Astrocyte of the spinal cord (primary cell): Measurements from ENCODE around the gene MORN1.

Experiments used
- DNase-seq: peaks from one replicate; pipeline ENCODE4 v3.0.0; 2011; ENCODE audit warnings: low read depth, low spot score
- H3K4me3 ChIP-seq: 2 replicates; pipeline ENCODE4 v1.5.1; 2011; ENCODE audit warnings: low read depth, mild to moderate bottlenecking, low read length, moderate library complexity
- CTCF ChIP-seq: IDR thresholded peaks from 2 replicates; pipeline ENCODE4 v1.5.1; 2012; ENCODE audit warnings: low read depth, mild to moderate bottlenecking, low read length, inconsistent platforms
- in situ Hi-C: cut with HindIII; loops from 2 replicates; pipeline ENCODE4 v1.10.0; 2017; ENCODE audit warnings: low sequenced_read_pairs

MORN1 gene

GRCh38 chr1:2290171-2290578 lies 101.2 kb downstream of the MORN1 start:
- in situ Hi-C loops: no loop called here
- TF ChIP-seq CTCF: no peak
- DNase-seq: no peak
- H3K4me3 ChIP-seq: no peak overlapping the region

- no peak for DNase-seq
- in situ Hi-C loops: no loop called here
Observed at GRCh38 chr1:2289607-2290006, 101.7 kb downstream of the MORN1 start.

GRCh38 chr1:2288816-2289536 lies 102.4 kb downstream of the MORN1 start:
- TF ChIP-seq CTCF: no peak
- in situ Hi-C loops: no loop called here
- no peak for DNase-seq
- H3K4me3 ChIP-seq: no peak overlapping the region

More at GRCh38 chr1:2289607-2290006, 101.7 kb downstream of the MORN1 start:
- no peak for TF ChIP-seq CTCF
- H3K4me3 ChIP-seq: no peak overlapping the region

GRCh38 chr1:2288311-2288710 lies 103.0 kb downstream of the MORN1 start:
- H3K4me3 ChIP-seq: no peak overlapping the region
- DNase-seq: no peak
- no peak for TF ChIP-seq CTCF
- in situ Hi-C loops: no loop called here

- no peak overlapping the region for H3K4me3 ChIP-seq
- TF ChIP-seq CTCF: no peak
- DNase-seq: no peak
- in situ Hi-C loops: no loop called here
Observed at GRCh38 chr1:2287649-2288048, 103.7 kb downstream of the MORN1 start.

- in situ Hi-C loops: no loop called here
- no peak for TF ChIP-seq CTCF
- no peak overlapping the region for H3K4me3 ChIP-seq
- DNase-seq: no peak
Observed at GRCh38 chr1:2286923-2287322, 104.4 kb downstream of the MORN1 start.

- no peak for DNase-seq
- H3K4me3 ChIP-seq: no peak overlapping the region
- TF ChIP-seq CTCF: no peak
- in situ Hi-C loops: no loop called here
Observed at GRCh38 chr1:2284932-2285331, 106.4 kb downstream of the MORN1 start.
